NB4 (cell line): ENCODE measurements around the gene WBP1.
A peak's percentile ranks its signal among the peaks of the same experiment; 100 is the strongest.
"Not testable (repeated sequence)": the region's sequence is repeated elsewhere in the genome, so short reads cannot be mapped to it uniquely, and the experiment has no call there.

Source experiments
- DNase-seq: peaks from one replicate; pipeline ENCODE4 v3.0.0; 2010; ENCODE audit warnings: low read depth
- H3K4me3 ChIP-seq: one replicate; pipeline ENCODE4 v1.5.1; 2011; ENCODE audit warnings: mild to moderate bottlenecking, low read depth, low read length, moderate library complexity
- MYC ChIP-seq: IDR thresholded peaks from 2 replicates; pipeline ENCODE4 v1.6.1; 2011; ENCODE audit warnings: low read depth, low read length
- POLR2A ChIP-seq: IDR thresholded peaks from 2 replicates; pipeline ENCODE4 v1.6.1; 2011; ENCODE audit warnings: mild to moderate bottlenecking; ENCODE audit not compliant: insufficient read length; ENCODE audit errors: extremely low read depth
- TF ChIP-seq, protein P1 (sequence below): IDR thresholded peaks from 2 replicates; pipeline ENCODE4 v1.6.1; 2011; ENCODE audit warnings: low read depth, low read length
- TF ChIP-seq, protein P2 (sequence below): IDR thresholded peaks from one replicate; pipeline ENCODE4 v1.5.1; 2012; ENCODE audit warnings: low read depth, low read length

Gene WBP1

DNA sequence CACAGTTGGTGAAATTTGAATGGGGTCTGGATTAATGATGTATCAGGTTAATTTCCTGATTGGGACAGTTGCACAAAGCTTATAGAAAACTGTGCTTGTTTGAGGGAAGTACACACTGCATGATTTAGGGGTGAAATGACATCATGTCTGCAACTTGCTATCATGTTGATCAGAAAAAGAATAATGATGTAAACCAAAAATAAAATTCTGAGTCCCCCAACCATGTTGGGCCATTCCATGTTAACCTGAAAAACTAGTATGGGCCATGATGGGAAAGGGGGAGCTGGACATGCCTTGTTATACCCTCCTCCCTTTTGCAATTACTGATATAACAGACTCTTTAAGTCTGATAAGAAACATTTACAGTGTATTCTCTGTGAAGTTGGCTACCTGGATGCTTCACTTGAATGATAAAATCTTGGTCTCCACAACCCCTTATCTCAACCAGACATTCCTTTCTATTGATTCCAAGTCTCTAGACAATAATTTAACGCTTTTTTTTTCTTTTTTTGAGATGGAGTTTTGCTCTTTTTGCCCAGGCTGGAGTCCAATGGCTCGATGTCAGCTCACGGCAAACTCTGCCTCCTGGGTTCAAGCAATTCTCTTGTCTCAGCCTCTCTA lies 7.6 kb upstream of the WBP1 start:
- no peak for TF ChIP-seq POLR2A
- TF ChIP-seq, protein P1, sequence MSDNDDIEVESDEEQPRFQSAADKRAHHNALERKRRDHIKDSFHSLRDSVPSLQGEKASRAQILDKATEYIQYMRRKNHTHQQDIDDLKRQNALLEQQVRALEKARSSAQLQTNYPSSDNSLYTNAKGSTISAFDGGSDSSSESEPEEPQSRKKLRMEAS, result no peak
- TF ChIP-seq, protein P2, sequence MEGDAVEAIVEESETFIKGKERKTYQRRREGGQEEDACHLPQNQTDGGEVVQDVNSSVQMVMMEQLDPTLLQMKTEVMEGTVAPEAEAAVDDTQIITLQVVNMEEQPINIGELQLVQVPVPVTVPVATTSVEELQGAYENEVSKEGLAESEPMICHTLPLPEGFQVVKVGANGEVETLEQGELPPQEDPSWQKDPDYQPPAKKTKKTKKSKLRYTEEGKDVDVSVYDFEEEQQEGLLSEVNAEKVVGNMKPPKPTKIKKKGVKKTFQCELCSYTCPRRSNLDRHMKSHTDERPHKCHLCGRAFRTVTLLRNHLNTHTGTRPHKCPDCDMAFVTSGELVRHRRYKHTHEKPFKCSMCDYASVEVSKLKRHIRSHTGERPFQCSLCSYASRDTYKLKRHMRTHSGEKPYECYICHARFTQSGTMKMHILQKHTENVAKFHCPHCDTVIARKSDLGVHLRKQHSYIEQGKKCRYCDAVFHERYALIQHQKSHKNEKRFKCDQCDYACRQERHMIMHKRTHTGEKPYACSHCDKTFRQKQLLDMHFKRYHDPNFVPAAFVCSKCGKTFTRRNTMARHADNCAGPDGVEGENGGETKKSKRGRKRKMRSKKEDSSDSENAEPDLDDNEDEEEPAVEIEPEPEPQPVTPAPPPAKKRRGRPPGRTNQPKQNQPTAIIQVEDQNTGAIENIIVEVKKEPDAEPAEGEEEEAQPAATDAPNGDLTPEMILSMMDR, result no peak
- no peak for TF ChIP-seq MYC
- H3K4me3 ChIP-seq, result no peak overlapping the region
- DNase-seq, result no peak

GRCh38 chr2:74454654-74455511 lies 3.4 kb upstream of the WBP1 start, which contains the start of gene INO80B:
INO80B (plus strand) TSS chr2:74455087; CDS start chr2:74455117, 30 bp downstream.
- H3K4me3 ChIP-seq, result peak within 1 kb of the TSS; percentile 87
- peak; percentile 99 for DNase-seq
- TF ChIP-seq, protein P2, result no peak
- TF ChIP-seq, protein P1, result peak; percentile 87
- peak; percentile 93 for TF ChIP-seq MYC
- TF ChIP-seq POLR2A, result peak; percentile 58

DNA sequence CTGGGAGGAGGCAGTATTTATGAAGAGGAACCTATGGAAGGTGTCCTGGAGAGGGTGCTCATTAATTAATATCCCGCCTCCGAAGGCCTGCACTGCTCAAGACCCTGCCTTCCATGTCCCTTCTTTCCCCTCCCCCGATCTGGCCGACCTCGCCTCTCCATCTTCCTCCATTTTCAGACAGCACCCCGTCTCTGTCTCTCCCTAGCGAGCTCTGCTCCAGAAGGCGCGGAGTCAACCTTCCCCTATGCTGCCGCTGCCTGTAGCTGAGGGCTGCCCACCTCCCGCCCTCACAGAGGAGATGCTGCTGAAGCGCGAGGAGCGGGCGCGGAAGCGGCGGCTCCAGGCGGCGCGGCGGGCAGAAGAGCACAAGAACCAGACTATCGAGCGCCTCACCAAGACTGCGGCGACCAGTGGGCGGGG lies 1.1 kb upstream of the WBP1 start:
- TF ChIP-seq MYC, result peak; percentile 34; the same call in 1 of the 2 replicates
- TF ChIP-seq, protein P2, result no peak
- peak overlapping the region; percentile 83 for H3K4me3 ChIP-seq
- DNase-seq, result no peak

- TF ChIP-seq MYC (no peak; the same call in 1 of the 2 replicates), POLR2A (peak; percentile 80)
- TF ChIP-seq, protein P2, result no peak
- TF ChIP-seq, protein P1, result peak; percentile 13
- peak; percentile 79 for DNase-seq
- peak overlapping the region; percentile 83 for H3K4me3 ChIP-seq
Observed at GRCh38 chr2:74457549-74458131, 598 bp upstream of the WBP1 start.

DNA sequence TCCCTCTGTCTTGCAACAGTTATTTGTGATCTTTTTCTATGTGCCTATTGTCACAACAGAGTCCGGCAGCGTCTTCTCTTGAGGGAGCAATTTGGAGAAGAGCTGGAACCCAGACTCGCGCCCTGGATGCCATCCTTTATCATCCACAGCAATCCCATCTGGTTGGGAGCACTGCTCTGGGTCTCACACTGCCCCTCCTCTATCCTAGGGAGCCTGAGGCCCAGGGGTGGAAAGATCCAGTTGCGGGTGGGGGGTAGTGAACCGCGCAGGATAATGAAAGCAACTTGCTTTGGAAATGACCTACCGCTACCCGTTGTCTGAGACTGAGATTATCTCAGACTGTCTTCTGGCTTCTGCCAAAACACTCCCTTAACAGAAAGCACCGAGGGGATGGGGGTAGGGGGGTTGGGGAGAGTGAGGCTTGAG lies 713 bp downstream of the WBP1 start:
- DNase-seq, result no peak
- H3K4me3 ChIP-seq, result peak overlapping the region; percentile 91
- TF ChIP-seq, protein P2, result no peak
- no peak for TF ChIP-seq POLR2A
- TF ChIP-seq, protein P1, result no peak

DNA sequence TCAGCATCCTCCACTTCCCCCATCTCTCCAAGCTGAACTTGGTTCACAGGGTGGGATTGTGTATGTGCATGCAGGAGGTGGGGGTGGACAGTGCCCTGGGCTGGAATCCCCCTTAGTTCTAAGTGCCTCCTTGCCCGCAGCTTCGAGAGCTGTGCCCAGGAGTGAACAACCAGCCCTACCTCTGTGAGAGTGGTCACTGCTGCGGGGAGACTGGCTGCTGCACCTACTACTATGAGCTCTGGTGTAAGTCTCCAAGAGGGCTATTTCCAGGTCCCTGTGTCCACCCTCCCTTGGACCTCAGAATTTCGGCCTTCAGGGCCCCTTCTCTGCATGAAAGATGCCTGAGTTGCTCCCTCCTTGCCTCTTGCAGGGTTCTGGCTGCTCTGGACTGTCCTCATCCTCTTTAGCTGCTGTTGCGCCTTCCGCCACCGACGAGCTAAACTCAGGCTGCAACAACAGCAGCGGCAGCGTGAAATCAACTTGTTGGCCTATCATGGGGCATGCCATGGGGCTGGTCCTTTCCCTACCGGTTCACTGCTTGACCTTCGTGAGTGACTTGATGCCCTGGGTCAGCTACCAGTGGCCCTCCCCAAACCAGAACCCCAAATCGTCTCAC lies 1.4 kb downstream of the WBP1 start:
- DNase-seq, result not testable (repeated sequence)
- peak overlapping the region; percentile 91 for H3K4me3 ChIP-seq

- not testable (repeated sequence) for DNase-seq, H3K4me3 ChIP-seq
Observed at GRCh38 chr2:74460187-74460586, 1.9 kb downstream of the WBP1 start.
